KMS-11 (cell line): ENCODE data around the gene TMEM100.

Experiments used
- H2AFZ ChIP-seq: fragments of 200-600 bp; sonication (generic); 2 replicates; pipeline ENCODE4 v1.6.1; 2016; ENCODE audit warnings: antibody characterized with exemption, mixed run types, low read depth
- H3K27ac ChIP-seq: fragments of 200-600 bp; sonication (generic); 2 replicates; pipeline ENCODE4 v1.6.1; 2016; ENCODE audit warnings: mild to moderate bottlenecking, mixed run types
- H3K27me3 ChIP-seq: fragments of 200-600 bp; sonication (generic); 2 replicates; pipeline ENCODE4 v1.6.1; 2017; ENCODE audit warnings: mild to moderate bottlenecking, low read depth, mixed run types, moderate library complexity; ENCODE audit not compliant: insufficient read depth
- H3K36me3 ChIP-seq: fragments of 200-600 bp; sonication (generic); 2 replicates; pipeline ENCODE4 v1.6.1; 2017; ENCODE audit warnings: mild to moderate bottlenecking, mixed run types; ENCODE audit not compliant: insufficient read depth
- H3K4me1 ChIP-seq: fragments of 200-600 bp; sonication (generic); 2 replicates; pipeline ENCODE4 v1.6.1; 2016; ENCODE audit warnings: mild to moderate bottlenecking, low read depth, mixed run types; ENCODE audit not compliant: poor library complexity, severe bottlenecking
- H3K4me2 ChIP-seq: fragments of 200-600 bp; sonication (generic); 2 replicates; pipeline ENCODE4 v1.7.0; 2016; ENCODE audit warnings: mild to moderate bottlenecking, mixed run types
- H3K4me3 ChIP-seq: fragments of 200-600 bp; sonication (generic); IDR thresholded peaks from 2 replicates; pipeline ENCODE4 v1.6.1; 2017; ENCODE audit warnings: low read depth, low read length, mixed read lengths; ENCODE audit not compliant: insufficient read depth
- H3K79me2 ChIP-seq: fragments of 200-600 bp; sonication (generic); 2 replicates; pipeline ENCODE4 v1.6.1; 2016; ENCODE audit warnings: low read depth, mixed run types; ENCODE audit not compliant: insufficient read depth
- H3K9ac ChIP-seq: fragments of 200-600 bp; sonication (generic); 2 replicates; pipeline ENCODE4 v1.6.1; 2016; ENCODE audit warnings: mild to moderate bottlenecking, mixed run types
- H4K20me1 ChIP-seq: fragments of 200-600 bp; sonication (generic); 2 replicates; pipeline ENCODE4 v1.6.1; 2016; ENCODE audit warnings: mild to moderate bottlenecking, mixed run types; ENCODE audit not compliant: insufficient read depth
- TF ChIP-seq, protein P1 (sequence below): fragments of 200-600 bp; sonication (generic); conservative IDR thresholded peaks from 2 replicates; pipeline ENCODE4 v1.6.1; 2017; ENCODE audit warnings: low read depth, mild to moderate bottlenecking, antibody characterized with exemption, low read length, moderate library complexity, mixed read lengths

TMEM100 gene

GRCh38 chr17:55762086-55762858 lies 39.6 kb upstream of the TMEM100 start:
- TF ChIP-seq, protein P1, sequence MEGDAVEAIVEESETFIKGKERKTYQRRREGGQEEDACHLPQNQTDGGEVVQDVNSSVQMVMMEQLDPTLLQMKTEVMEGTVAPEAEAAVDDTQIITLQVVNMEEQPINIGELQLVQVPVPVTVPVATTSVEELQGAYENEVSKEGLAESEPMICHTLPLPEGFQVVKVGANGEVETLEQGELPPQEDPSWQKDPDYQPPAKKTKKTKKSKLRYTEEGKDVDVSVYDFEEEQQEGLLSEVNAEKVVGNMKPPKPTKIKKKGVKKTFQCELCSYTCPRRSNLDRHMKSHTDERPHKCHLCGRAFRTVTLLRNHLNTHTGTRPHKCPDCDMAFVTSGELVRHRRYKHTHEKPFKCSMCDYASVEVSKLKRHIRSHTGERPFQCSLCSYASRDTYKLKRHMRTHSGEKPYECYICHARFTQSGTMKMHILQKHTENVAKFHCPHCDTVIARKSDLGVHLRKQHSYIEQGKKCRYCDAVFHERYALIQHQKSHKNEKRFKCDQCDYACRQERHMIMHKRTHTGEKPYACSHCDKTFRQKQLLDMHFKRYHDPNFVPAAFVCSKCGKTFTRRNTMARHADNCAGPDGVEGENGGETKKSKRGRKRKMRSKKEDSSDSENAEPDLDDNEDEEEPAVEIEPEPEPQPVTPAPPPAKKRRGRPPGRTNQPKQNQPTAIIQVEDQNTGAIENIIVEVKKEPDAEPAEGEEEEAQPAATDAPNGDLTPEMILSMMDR = no peak
- H3K79me2 ChIP-seq = no peaks in the 10 kb centered on the region

GRCh38 chr17:55760643-55761355 lies 38.1 kb upstream of the TMEM100 start:
- no peak overlapping the region for H3K9ac ChIP-seq
- no peak overlapping the region for H3K4me2 ChIP-seq
- H3K27ac ChIP-seq = no peak overlapping the region
- no peaks in the 10 kb centered on the region for H3K4me1 ChIP-seq
- no peaks in the 10 kb centered on the region for H3K36me3 ChIP-seq
- H2AFZ ChIP-seq = no peak overlapping the region
- no peaks in the 10 kb centered on the region for H3K27me3 ChIP-seq
- no peak overlapping the region for H3K4me3 ChIP-seq
- no peaks in the 10 kb centered on the region for H4K20me1 ChIP-seq
- TF ChIP-seq, protein P1 = no peak
- H3K79me2 ChIP-seq = no peaks in the 10 kb centered on the region

More at GRCh38 chr17:55762086-55762858, 39.6 kb upstream of the TMEM100 start:
- Histone ChIP-seq H3K4me2 (no peak overlapping the region), H3K9ac (no peak overlapping the region), H3K27me3 (no peaks in the 10 kb centered on the region), H4K20me1 (no peaks in the 10 kb centered on the region), H3K4me1 (no peaks in the 10 kb centered on the region), H3K4me3 (no peak overlapping the region), H3K36me3 (no peaks in the 10 kb centered on the region), H2AFZ (no peak overlapping the region), H3K27ac (no peak overlapping the region)

GRCh38 chr17:55758171-55758570 lies 35.5 kb upstream of the TMEM100 start:
- H3K4me1 ChIP-seq = no peaks in the 10 kb centered on the region
- TF ChIP-seq, protein P1 = no peak
- H4K20me1 ChIP-seq = no peaks in the 10 kb centered on the region
- no peak overlapping the region for H2AFZ ChIP-seq
- H3K4me3 ChIP-seq = no peak overlapping the region
- H3K4me2 ChIP-seq = no peak overlapping the region
- H3K36me3 ChIP-seq = no peaks in the 10 kb centered on the region
- H3K27me3 ChIP-seq = no peaks in the 10 kb centered on the region
- H3K9ac ChIP-seq = no peak overlapping the region
- H3K27ac ChIP-seq = no peak overlapping the region
- H3K79me2 ChIP-seq = no peaks in the 10 kb centered on the region

GRCh38 chr17:55757659-55758058 lies 35.0 kb upstream of the TMEM100 start:
- TF ChIP-seq, protein P1 = no peak
- no peaks in the 10 kb centered on the region for H3K36me3 ChIP-seq
- H3K27ac ChIP-seq = no peak overlapping the region
- no peak overlapping the region for H3K4me3 ChIP-seq
- no peak overlapping the region for H2AFZ ChIP-seq
- no peaks in the 10 kb centered on the region for H3K4me1 ChIP-seq
- H3K79me2 ChIP-seq = no peaks in the 10 kb centered on the region
- H3K9ac ChIP-seq = no peak overlapping the region
- no peaks in the 10 kb centered on the region for H3K27me3 ChIP-seq
- no peaks in the 10 kb centered on the region for H4K20me1 ChIP-seq
- no peak overlapping the region for H3K4me2 ChIP-seq
